WTC11 (cell line): ENCODE measurements around the gene SLC7A5. TPM values are rescaled to one million over a fixed set of nuclear protein-coding genes. Genes with fewer than 3 reads are reported as not detected.

Experiments used
- ATAC-seq: fragments of 200-7000 bp; cut with Tn5 transposase; 2 replicates; pipeline ENCODE4 v1.10.0; 2021; ENCODE audit warnings: mild to moderate bottlenecking, moderate library complexity
- CTCF ChIA-PET: fragments of 300-600 bp; sonication (Branson Sonifier 250); formaldehyde crosslinking; loops from one replicate; lab custom pipeline; 2021; ENCODE audit warnings: antibody characterized with exemption; lab: Charles Lee
- POLR2A ChIA-PET: fragments of 350-600 bp; sonication (Branson Sonifier 250); formaldehyde crosslinking; loops from one replicate; lab custom pipeline; 2021; ENCODE audit warnings: antibody characterized with exemption; lab: Charles Lee
- DNase-seq: peaks from one replicate; pipeline ENCODE4 v3.0.0; 2021; ENCODE audit warnings: low spot score
- H3K27ac Mint-ChIP-seq: 2 replicates; pipeline ENCODE4 v1.8.0; 2021; ENCODE audit warnings: mixed read lengths
- H3K27me3 Mint-ChIP-seq: 2 replicates; pipeline ENCODE4 v1.8.0; 2021; ENCODE audit warnings: low read depth, mild to moderate bottlenecking, moderate library complexity, mixed read lengths
- H3K36me3 Mint-ChIP-seq: 2 replicates; pipeline ENCODE4 v1.8.0; 2021; ENCODE audit warnings: mixed read lengths
- H3K4me1 Mint-ChIP-seq: 2 replicates; pipeline ENCODE4 v1.8.0; 2022; ENCODE audit warnings: mixed read lengths
- H3K4me3 Mint-ChIP-seq: 2 replicates; pipeline ENCODE4 v1.8.0; 2021; ENCODE audit warnings: mild to moderate bottlenecking, moderate library complexity, mixed read lengths
- H3K9me3 Mint-ChIP-seq: 2 replicates; pipeline ENCODE4 v1.8.0; 2021; ENCODE audit warnings: mixed read lengths
- E2F5 ChIP-seq: sonication (generic); formaldehyde crosslinking; IDR thresholded peaks from 2 replicates; pipeline ENCODE4 v1.8.1; 2022; ENCODE audit warnings: mild to moderate bottlenecking, moderate library complexity, missing genetic modification reagents
- ELF4 ChIP-seq: sonication (generic); formaldehyde crosslinking; IDR thresholded peaks from 2 replicates; pipeline ENCODE4 v1.8.1; 2022; ENCODE audit warnings: low read depth, mild to moderate bottlenecking, moderate library complexity, missing genetic modification reagents
- ETV6 ChIP-seq: sonication (generic); formaldehyde crosslinking; IDR thresholded peaks from 2 replicates; pipeline ENCODE4 v1.8.1; 2022; ENCODE audit warnings: mild to moderate bottlenecking, missing genetic modification reagents
- IRF2 ChIP-seq: sonication (generic); formaldehyde crosslinking; IDR thresholded peaks from 2 replicates; pipeline ENCODE4 v1.8.0; 2022; ENCODE audit warnings: low read depth, missing genetic modification reagents, borderline replicate concordance
- JUN ChIP-seq: sonication (generic); formaldehyde crosslinking; IDR thresholded peaks from 2 replicates; pipeline ENCODE4 v1.8.0; 2023; ENCODE audit warnings: mild to moderate bottlenecking, missing genetic modification reagents
- MXD4 ChIP-seq: fragments of 250-450 bp; sonication (Bioruptor Pico); IDR thresholded peaks from 2 replicates; pipeline ENCODE4 v1.8.0; 2021; ENCODE audit warnings: mild to moderate bottlenecking, moderate library complexity, borderline replicate concordance
- NR1H2 ChIP-seq: sonication (generic); formaldehyde crosslinking; IDR thresholded peaks from 2 replicates; pipeline ENCODE4 v1.9.0; 2021; ENCODE audit warnings: mild to moderate bottlenecking, moderate library complexity, missing genetic modification reagents
- NR3C1 ChIP-seq: sonication (generic); formaldehyde crosslinking; conservative IDR thresholded peaks from 2 replicates; pipeline ENCODE4 v1.8.1; 2023; ENCODE audit warnings: low read depth, mild to moderate bottlenecking, missing genetic modification reagents
- RELA ChIP-seq: sonication (generic); formaldehyde crosslinking; IDR thresholded peaks from 2 replicates; pipeline ENCODE4 v1.8.1; 2022; ENCODE audit warnings: missing genetic modification reagents, mild to moderate bottlenecking, borderline replicate concordance
- TEAD4 ChIP-seq: sonication (generic); formaldehyde crosslinking; IDR thresholded peaks from 2 replicates; pipeline ENCODE4 v1.8.0; 2022; ENCODE audit warnings: mild to moderate bottlenecking, missing genetic modification reagents
- ZBTB21 ChIP-seq: sonication (generic); formaldehyde crosslinking; IDR thresholded peaks from 2 replicates; pipeline ENCODE4 v1.8.1; 2023; ENCODE audit warnings: mild to moderate bottlenecking, missing genetic modification reagents, borderline replicate concordance
- ZMAT4 ChIP-seq: fragments of 250-450 bp; sonication (Bioruptor Pico); IDR thresholded peaks from 2 replicates; pipeline ENCODE4 v1.9.0; 2021; ENCODE audit warnings: mild to moderate bottlenecking
- ZNF232 ChIP-seq: sonication (generic); formaldehyde crosslinking; IDR thresholded peaks from 2 replicates; pipeline ENCODE4 v1.8.0; 2022; ENCODE audit warnings: mild to moderate bottlenecking, missing genetic modification reagents
- total RNA-seq: library from RNA; stranded (reverse); gene quantifications from 3 replicates; pipeline ENCODE4 v1.2.3, GENCODE V29; 2021
- TF ChIP-seq, protein P1 (sequence below): sonication (generic); formaldehyde crosslinking; IDR thresholded peaks from 2 replicates; pipeline ENCODE4 v1.8.0; 2023; ENCODE audit warnings: missing genetic modification reagents, mild to moderate bottlenecking, borderline replicate concordance
- TF ChIP-seq, protein P2 (sequence below): sonication (generic); formaldehyde crosslinking; conservative IDR thresholded peaks from 2 replicates; pipeline ENCODE4 v1.8.1; 2022; ENCODE audit warnings: mild to moderate bottlenecking, missing genetic modification reagents
- TF ChIP-seq, protein P3 (sequence below): sonication (generic); formaldehyde crosslinking; IDR thresholded peaks from 2 replicates; pipeline ENCODE4 v1.8.0; 2022; ENCODE audit warnings: mild to moderate bottlenecking, missing genetic modification reagents

The SLC7A5 gene
- total RNA-seq, 1 experiment from 2014 or later = 197 TPM

DNA sequence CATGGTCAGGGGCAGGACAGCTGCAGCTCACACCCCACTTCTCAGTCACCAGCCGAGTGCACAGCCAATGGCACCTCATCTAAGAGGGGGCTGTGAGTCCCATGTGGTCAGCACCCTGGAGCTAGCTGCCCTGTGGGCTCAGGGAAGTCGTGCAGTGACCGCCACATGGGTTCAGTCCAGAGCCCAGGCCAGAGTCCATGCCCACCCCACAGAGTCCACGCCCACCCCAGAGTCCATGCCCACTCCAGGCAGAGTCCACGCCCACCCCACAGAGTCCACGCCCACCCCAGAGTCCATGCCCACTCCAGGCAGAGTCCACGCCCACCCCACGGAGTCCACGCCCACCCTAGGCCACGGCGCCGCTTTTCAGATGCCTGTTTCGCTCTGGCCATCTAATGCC is 24.1 kb downstream of the SLC7A5 start:
- ChIA-PET POLR2A (interaction anchor here (0.7 kb wide), 1 partner anchor 142 kb away, joined by 3 read pairs; no protein-coding TSS in a partner anchor), CTCF (interaction anchor here (9.1 to 10.4 kb wide), 2 partner anchors 25 to 65 kb away, joined by 122 to 234 read pairs; partner anchors contain the start of gene SLC7A5)
- no peak overlapping the region for H3K4me3 Mint-ChIP-seq
- H3K4me1 Mint-ChIP-seq = peaks cover 16% of the 10 kb centered on the region
- ATAC-seq (no peak), DNase-seq (no peak)
- H3K36me3 Mint-ChIP-seq = peaks cover 3% of the 10 kb centered on the region; the same call in 1 of the 2 replicates
- no peaks in the 10 kb centered on the region for H3K27me3 Mint-ChIP-seq
- no peak overlapping the region for H3K27ac Mint-ChIP-seq
- TF ChIP-seq JUN (CRISPR knock-in tag) = no peak
- no peak for TF ChIP-seq NR3C1 (CRISPR knock-in tag)
- no peak for TF ChIP-seq IRF2 (CRISPR knock-in tag)
- no peak for TF ChIP-seq E2F5 (CRISPR knock-in tag)
- no peak for TF ChIP-seq ELF4 (CRISPR knock-in tag)
- TF ChIP-seq ZMAT4 (CRISPR knock-in tag) = no peak
- TF ChIP-seq ZNF232 (CRISPR knock-in tag) = no peak
- TF ChIP-seq, protein P1, sequence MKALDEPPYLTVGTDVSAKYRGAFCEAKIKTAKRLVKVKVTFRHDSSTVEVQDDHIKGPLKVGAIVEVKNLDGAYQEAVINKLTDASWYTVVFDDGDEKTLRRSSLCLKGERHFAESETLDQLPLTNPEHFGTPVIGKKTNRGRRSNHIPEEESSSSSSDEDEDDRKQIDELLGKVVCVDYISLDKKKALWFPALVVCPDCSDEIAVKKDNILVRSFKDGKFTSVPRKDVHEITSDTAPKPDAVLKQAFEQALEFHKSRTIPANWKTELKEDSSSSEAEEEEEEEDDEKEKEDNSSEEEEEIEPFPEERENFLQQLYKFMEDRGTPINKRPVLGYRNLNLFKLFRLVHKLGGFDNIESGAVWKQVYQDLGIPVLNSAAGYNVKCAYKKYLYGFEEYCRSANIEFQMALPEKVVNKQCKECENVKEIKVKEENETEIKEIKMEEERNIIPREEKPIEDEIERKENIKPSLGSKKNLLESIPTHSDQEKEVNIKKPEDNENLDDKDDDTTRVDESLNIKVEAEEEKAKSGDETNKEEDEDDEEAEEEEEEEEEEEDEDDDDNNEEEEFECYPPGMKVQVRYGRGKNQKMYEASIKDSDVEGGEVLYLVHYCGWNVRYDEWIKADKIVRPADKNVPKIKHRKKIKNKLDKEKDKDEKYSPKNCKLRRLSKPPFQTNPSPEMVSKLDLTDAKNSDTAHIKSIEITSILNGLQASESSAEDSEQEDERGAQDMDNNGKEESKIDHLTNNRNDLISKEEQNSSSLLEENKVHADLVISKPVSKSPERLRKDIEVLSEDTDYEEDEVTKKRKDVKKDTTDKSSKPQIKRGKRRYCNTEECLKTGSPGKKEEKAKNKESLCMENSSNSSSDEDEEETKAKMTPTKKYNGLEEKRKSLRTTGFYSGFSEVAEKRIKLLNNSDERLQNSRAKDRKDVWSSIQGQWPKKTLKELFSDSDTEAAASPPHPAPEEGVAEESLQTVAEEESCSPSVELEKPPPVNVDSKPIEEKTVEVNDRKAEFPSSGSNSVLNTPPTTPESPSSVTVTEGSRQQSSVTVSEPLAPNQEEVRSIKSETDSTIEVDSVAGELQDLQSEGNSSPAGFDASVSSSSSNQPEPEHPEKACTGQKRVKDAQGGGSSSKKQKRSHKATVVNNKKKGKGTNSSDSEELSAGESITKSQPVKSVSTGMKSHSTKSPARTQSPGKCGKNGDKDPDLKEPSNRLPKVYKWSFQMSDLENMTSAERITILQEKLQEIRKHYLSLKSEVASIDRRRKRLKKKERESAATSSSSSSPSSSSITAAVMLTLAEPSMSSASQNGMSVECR (CRISPR knock-in tag) = no peak
- TF ChIP-seq RELA (CRISPR knock-in tag) = no peak
- TF ChIP-seq, protein P2, sequence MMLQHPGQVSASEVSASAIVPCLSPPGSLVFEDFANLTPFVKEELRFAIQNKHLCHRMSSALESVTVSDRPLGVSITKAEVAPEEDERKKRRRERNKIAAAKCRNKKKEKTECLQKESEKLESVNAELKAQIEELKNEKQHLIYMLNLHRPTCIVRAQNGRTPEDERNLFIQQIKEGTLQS (CRISPR knock-in tag) = no peak
- no peaks in the 10 kb centered on the region for H3K9me3 Mint-ChIP-seq

DNA sequence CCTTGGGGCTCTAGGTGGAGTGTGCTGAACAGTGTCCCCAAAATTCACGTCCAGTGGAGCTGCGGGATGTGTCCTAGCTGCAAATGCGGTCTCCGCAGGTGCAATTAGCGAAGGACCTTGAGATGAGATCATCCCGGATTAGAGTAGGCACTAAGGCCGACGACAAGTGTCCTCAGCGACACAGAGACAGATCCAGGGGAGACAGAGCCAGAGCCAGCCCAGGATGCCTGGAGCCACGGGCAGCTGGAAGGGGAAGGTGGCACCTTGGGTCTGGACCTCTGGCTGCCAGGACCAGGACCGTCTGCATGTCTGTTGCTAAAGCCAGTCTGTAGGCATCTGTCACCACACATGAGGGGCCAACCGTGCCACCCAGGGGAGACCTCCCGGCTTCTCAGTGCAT is 24.5 kb downstream of the SLC7A5 start:
- ATAC-seq (no peak), DNase-seq (no peak)
- Mint-ChIP-seq H3K27me3 (no peaks in the 10 kb centered on the region), H3K9me3 (no peaks in the 10 kb centered on the region), H3K36me3 (peaks cover 2% of the 10 kb centered on the region; the same call in 1 of the 2 replicates), H3K4me3 (no peak overlapping the region), H3K27ac (peak overlapping the region; percentile 40; the same call in 1 of the 2 replicates), H3K4me1 (peaks cover 15% of the 10 kb centered on the region)
- CTCF ChIA-PET = interaction anchor here (0.9 to 9.1 kb wide), 2 partner anchors 64 to 68 kb away, joined by 5 to 122 read pairs; no protein-coding TSS in a partner anchor
- POLR2A ChIA-PET = interaction anchor here (0.7 kb wide), 1 partner anchor 141 kb away, joined by 3 read pairs; no protein-coding TSS in a partner anchor
- no peak for TF ChIP-seq ETV6 (CRISPR knock-in tag)
- no peak for TF ChIP-seq NR1H2 (CRISPR knock-in tag)
- TF ChIP-seq, protein P3, sequence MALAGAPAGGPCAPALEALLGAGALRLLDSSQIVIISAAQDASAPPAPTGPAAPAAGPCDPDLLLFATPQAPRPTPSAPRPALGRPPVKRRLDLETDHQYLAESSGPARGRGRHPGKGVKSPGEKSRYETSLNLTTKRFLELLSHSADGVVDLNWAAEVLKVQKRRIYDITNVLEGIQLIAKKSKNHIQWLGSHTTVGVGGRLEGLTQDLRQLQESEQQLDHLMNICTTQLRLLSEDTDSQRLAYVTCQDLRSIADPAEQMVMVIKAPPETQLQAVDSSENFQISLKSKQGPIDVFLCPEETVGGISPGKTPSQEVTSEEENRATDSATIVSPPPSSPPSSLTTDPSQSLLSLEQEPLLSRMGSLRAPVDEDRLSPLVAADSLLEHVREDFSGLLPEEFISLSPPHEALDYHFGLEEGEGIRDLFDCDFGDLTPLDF (CRISPR knock-in tag) = no peak
- no peak for TF ChIP-seq ZMAT4 (CRISPR knock-in tag)
- TF ChIP-seq RELA (CRISPR knock-in tag) = no peak
- TF ChIP-seq MXD4 (CRISPR knock-in tag) = no peak
- TF ChIP-seq ZBTB21 (CRISPR knock-in tag) = no peak
- no peak for TF ChIP-seq TEAD4
- TF ChIP-seq, protein P1 (CRISPR knock-in tag) = no peak
